H9 (cell line): ENCODE data around the gene AIFM2. TPM values are rescaled to one million over a fixed set of nuclear protein-coding genes. Genes with fewer than 3 reads are reported as not detected.

Experiments
- DNase-seq: peaks from one replicate; pipeline ENCODE4 v3.0.0-alpha.2; 2017
- H2AFZ ChIP-seq: one replicate; pipeline ENCODE4 v1.6.1; 2013; ENCODE audit warnings: mild to moderate bottlenecking, low read length, control low read depth, moderate library complexity
- H2AK5ac ChIP-seq: 2 replicates; pipeline ENCODE4 v1.6.1; 2013; ENCODE audit warnings: low read length, control low read depth, mixed read lengths; ENCODE audit not compliant: insufficient read length
- H2BK120ac ChIP-seq: one replicate; pipeline ENCODE4 v1.6.1; 2013; ENCODE audit warnings: low read depth, mild to moderate bottlenecking, low read length, control low read depth, inconsistent platforms; ENCODE audit not compliant: poor library complexity, severe bottlenecking
- H2BK12ac ChIP-seq: 2 replicates; pipeline ENCODE4 v1.6.1; 2013; ENCODE audit warnings: low read length, control low read depth, mixed read lengths, low read depth; ENCODE audit not compliant: insufficient read length
- H2BK15ac ChIP-seq: 2 replicates; pipeline ENCODE4 v1.6.1; 2013; ENCODE audit warnings: low read depth, low read length, control low read depth
- H2BK20ac ChIP-seq: one replicate; pipeline ENCODE4 v1.6.1; 2013; ENCODE audit warnings: low read depth, mild to moderate bottlenecking, low read length, control low read depth, inconsistent platforms; ENCODE audit not compliant: poor library complexity, severe bottlenecking
- H2BK5ac ChIP-seq: 2 replicates; pipeline ENCODE4 v1.6.1; 2013; ENCODE audit warnings: low read length, control low read depth, mixed read lengths; ENCODE audit not compliant: insufficient read length
- H3K14ac ChIP-seq: 2 replicates; pipeline ENCODE4 v1.6.1; 2013; ENCODE audit warnings: low read length, control low read depth; ENCODE audit not compliant: insufficient read depth
- H3K18ac ChIP-seq: 2 replicates; pipeline ENCODE4 v1.6.1; 2013; ENCODE audit warnings: low read depth, mild to moderate bottlenecking, mixed read lengths, low read length, control low read depth; ENCODE audit not compliant: insufficient read length
- H3K23ac ChIP-seq: 2 replicates; pipeline ENCODE4 v1.6.1; 2013; ENCODE audit warnings: low read length, control low read depth, mixed read lengths, low read depth; ENCODE audit not compliant: insufficient read length
- H3K23me2 ChIP-seq: 2 replicates; pipeline ENCODE4 v1.6.1; 2013; ENCODE audit warnings: low read depth, mild to moderate bottlenecking, mixed read lengths, low read length, control low read depth; ENCODE audit not compliant: insufficient read length, poor library complexity, severe bottlenecking
- H3K27ac ChIP-seq: 2 replicates; pipeline ENCODE4 v1.5.1; 2013; ENCODE audit warnings: low read length, control low read depth, mixed read lengths, low read depth; ENCODE audit not compliant: insufficient read length
- H3K27me3 ChIP-seq: 2 replicates; pipeline ENCODE4 v1.6.1; 2013; ENCODE audit warnings: low read length, control low read depth, inconsistent platforms; ENCODE audit not compliant: insufficient read depth
- H3K4ac ChIP-seq: 2 replicates; pipeline ENCODE4 v1.6.1; 2013; ENCODE audit warnings: low read depth, mild to moderate bottlenecking, control low read depth, inconsistent platforms, low read length, moderate library complexity
- H3K4me1 ChIP-seq: 2 replicates; pipeline ENCODE4 v1.6.1; 2013; ENCODE audit warnings: low read length, control low read depth, inconsistent platforms; ENCODE audit not compliant: insufficient read depth
- H3K4me2 ChIP-seq: 2 replicates; pipeline ENCODE4 v1.6.1; 2013; ENCODE audit warnings: low read length, control low read depth, mixed read lengths; ENCODE audit not compliant: insufficient read length, insufficient read depth
- H3K56ac ChIP-seq: 2 replicates; pipeline ENCODE4 v1.6.1; 2013; ENCODE audit warnings: low read depth, mild to moderate bottlenecking, mixed read lengths, low read length, control low read depth; ENCODE audit not compliant: insufficient read length
- H3K79me1 ChIP-seq: 2 replicates; pipeline ENCODE4 v1.6.1; 2013; ENCODE audit warnings: low read depth, mild to moderate bottlenecking, moderate library complexity, low read length, control low read depth, inconsistent platforms; ENCODE audit not compliant: insufficient read depth, poor library complexity, severe bottlenecking
- H3K79me2 ChIP-seq: 2 replicates; pipeline ENCODE4 v1.6.1; 2013; ENCODE audit warnings: low read length, control low read depth, inconsistent platforms; ENCODE audit not compliant: insufficient read depth
- H3K9ac ChIP-seq: 2 replicates; pipeline ENCODE4 v1.6.1; 2013; ENCODE audit warnings: low read length, control low read depth, mixed read lengths; ENCODE audit not compliant: insufficient read length; ENCODE audit errors: extremely low read depth
- H3K9me3 ChIP-seq: one replicate; pipeline ENCODE4 v1.6.1; 2013; ENCODE audit warnings: low read depth, low read length, inconsistent platforms; ENCODE audit not compliant: control insufficient read depth
- H3T11ph ChIP-seq: one replicate; pipeline ENCODE4 v1.6.1; 2013; ENCODE audit warnings: mild to moderate bottlenecking, low read length, control low read depth, inconsistent platforms
- H4K20me1 ChIP-seq: one replicate; pipeline ENCODE4 v1.6.1; 2013; ENCODE audit not compliant: control insufficient read depth, insufficient read length, insufficient read depth
- H4K5ac ChIP-seq: 2 replicates; pipeline ENCODE4 v1.6.1; 2013; ENCODE audit warnings: low read depth, mild to moderate bottlenecking, mixed read lengths, low read length, control low read depth; ENCODE audit not compliant: insufficient read length
- H4K8ac ChIP-seq: replicated peaks from 2 replicates; pipeline ENCODE4 v1.6.1; 2013; ENCODE audit warnings: low read length, control low read depth, mixed read lengths, low read depth; ENCODE audit not compliant: insufficient read length
- H4K91ac ChIP-seq: 2 replicates; pipeline ENCODE4 v1.6.1; 2013; ENCODE audit warnings: low read depth, mild to moderate bottlenecking, moderate library complexity, mixed read lengths, low read length, control low read depth; ENCODE audit not compliant: insufficient read length
- H3K27ac Mint-ChIP-seq, 3 experiments: 2 replicates in 2 of 3; 3 replicates in 1 of 3; pipeline ENCODE4 v1.8.0; 2020 to 2021; ENCODE audit warnings: mixed read lengths in 3 of 3, mild to moderate bottlenecking in 1 of 3, moderate library complexity in 1 of 3
- H3K27me3 Mint-ChIP-seq: 2 replicates; pipeline ENCODE4 v1.8.0; 2021; ENCODE audit warnings: low read depth, mild to moderate bottlenecking, moderate library complexity, mixed read lengths
- H3K36me3 Mint-ChIP-seq, 3 experiments: 2 replicates in 2 of 3; 3 replicates in 1 of 3; pipeline ENCODE4 v1.8.0; 2020 to 2021; ENCODE audit warnings: low read depth in 3 of 3, mixed read lengths in 3 of 3; ENCODE audit not compliant: insufficient read depth in 1 of 3
- H3K4me1 Mint-ChIP-seq, 2 experiments: 2 replicates each; pipeline ENCODE4 v1.8.0; 2020; ENCODE audit warnings: mixed read lengths in 2 of 2
- H3K4me3 Mint-ChIP-seq, 2 experiments: 2 replicates in 1 of 2; 3 replicates in 1 of 2; pipeline ENCODE4 v1.8.0; 2020 to 2021; ENCODE audit warnings: mild to moderate bottlenecking in 2 of 2, mixed read lengths in 2 of 2, moderate library complexity in 1 of 2
- H3K9me3 Mint-ChIP-seq, 2 experiments: 2 replicates in 1 of 2; 3 replicates in 1 of 2; pipeline ENCODE4 v1.8.0; 2020; ENCODE audit warnings: mild to moderate bottlenecking in 2 of 2, mixed read lengths in 2 of 2, moderate library complexity in 1 of 2
- WGBS: extraction: QIAGEN DNeasy Blood & Tissue Kit; methylation state at CpG from one replicate; pipeline ENCODE4 v1.1.7; 2013; ENCODE audit warnings: missing lambda C conversion rate, low lambda C conversion rate, mixed read lengths; ENCODE audit not compliant: insufficient read length; ENCODE audit errors: extremely low coverage; 5-methylcytosine and 5-hydroxymethylcytosine counted together
- total RNA-seq: library from RNA; stranded (reverse); gene quantifications from 2 replicates; pipeline ENCODE4 v1.2.1, GENCODE V29; 2021
- TF ChIP-seq, protein P1 (sequence below): fragments of 200-600 bp; sonication (generic); conservative IDR thresholded peaks from 3 replicates; pipeline ENCODE4 v1.8.0; 2021; ENCODE audit warnings: antibody characterized with exemption, mild to moderate bottlenecking

AIFM2 gene
- total RNA-seq, 1 experiment from 2014 or later, result 5.3 TPM

GRCh38 chr10:70162892-70163201 lies 30.2 kb upstream of the AIFM2 start:
- no peak overlapping the region for H3K27ac ChIP-seq
- no peak overlapping the region for H3K18ac ChIP-seq
- no CpG with 5 or more reads among the region's 1 CpG for WGBS
- H3K4me1 ChIP-seq, result no peaks in the 10 kb centered on the region
- Mint-ChIP-seq H3K36me3 (peaks cover 4 to 44% (median 36%) of the 10 kb centered on the region in 3 experiments; a peak in 5 of 7 replicates), H3K27ac (peak overlapping the region in 2 of 3 experiments; percentile 32 to 91; a peak in 4 of 7 replicates), H3K4me1 (peaks cover 7 to 14% of the 10 kb centered on the region in 2 experiments), H3K4me3 (no peak overlapping the region), H3K27me3 (no peaks in the 10 kb centered on the region), H3K9me3 (no peaks in the 10 kb centered on the region)
- no peak overlapping the region for H2AK5ac ChIP-seq
- no peak overlapping the region for H3K4ac ChIP-seq
- no peak overlapping the region for H4K8ac ChIP-seq
- no peaks in the 10 kb centered on the region for H3K79me1 ChIP-seq
- H2BK15ac ChIP-seq, result no peak overlapping the region
- TF ChIP-seq, protein P1, sequence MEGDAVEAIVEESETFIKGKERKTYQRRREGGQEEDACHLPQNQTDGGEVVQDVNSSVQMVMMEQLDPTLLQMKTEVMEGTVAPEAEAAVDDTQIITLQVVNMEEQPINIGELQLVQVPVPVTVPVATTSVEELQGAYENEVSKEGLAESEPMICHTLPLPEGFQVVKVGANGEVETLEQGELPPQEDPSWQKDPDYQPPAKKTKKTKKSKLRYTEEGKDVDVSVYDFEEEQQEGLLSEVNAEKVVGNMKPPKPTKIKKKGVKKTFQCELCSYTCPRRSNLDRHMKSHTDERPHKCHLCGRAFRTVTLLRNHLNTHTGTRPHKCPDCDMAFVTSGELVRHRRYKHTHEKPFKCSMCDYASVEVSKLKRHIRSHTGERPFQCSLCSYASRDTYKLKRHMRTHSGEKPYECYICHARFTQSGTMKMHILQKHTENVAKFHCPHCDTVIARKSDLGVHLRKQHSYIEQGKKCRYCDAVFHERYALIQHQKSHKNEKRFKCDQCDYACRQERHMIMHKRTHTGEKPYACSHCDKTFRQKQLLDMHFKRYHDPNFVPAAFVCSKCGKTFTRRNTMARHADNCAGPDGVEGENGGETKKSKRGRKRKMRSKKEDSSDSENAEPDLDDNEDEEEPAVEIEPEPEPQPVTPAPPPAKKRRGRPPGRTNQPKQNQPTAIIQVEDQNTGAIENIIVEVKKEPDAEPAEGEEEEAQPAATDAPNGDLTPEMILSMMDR, result no peak
- no peak overlapping the region for H3K56ac ChIP-seq
- no peak overlapping the region for H3T11ph ChIP-seq
- no peaks in the 10 kb centered on the region for H3K23me2 ChIP-seq
- DNase-seq, result no peak
- H2BK20ac ChIP-seq, result no peak overlapping the region
- no peak overlapping the region for H2BK120ac ChIP-seq
- no peak overlapping the region for H3K23ac ChIP-seq
- no peak overlapping the region for H3K9ac ChIP-seq
- H2BK5ac ChIP-seq, result no peak overlapping the region
- H2BK12ac ChIP-seq, result no peak overlapping the region
- H3K14ac ChIP-seq, result no peak overlapping the region
- H3K79me2 ChIP-seq, result peaks cover 25% of the 10 kb centered on the region; the same call in 1 of the 2 replicates
- no peak overlapping the region for H2AFZ ChIP-seq
- H3K4me2 ChIP-seq, result no peak overlapping the region
- no peaks in the 10 kb centered on the region for H3K27me3 ChIP-seq
- H4K91ac ChIP-seq, result no peak overlapping the region
- no peaks in the 10 kb centered on the region for H4K20me1 ChIP-seq
- H4K5ac ChIP-seq, result no peak overlapping the region
- H3K9me3 ChIP-seq, result no peaks in the 10 kb centered on the region
